Psoas muscle (tissue), 8 donors: Measurements from ENCODE around the gene MBNL2. TPM values are rescaled to one million over a fixed set of nuclear protein-coding genes. Genes with fewer than 3 reads are reported as not detected.

Experiments used
- ATAC-seq, 4 donors: fragments of 200-7000 bp; cut with Tn5 transposase; one replicate each; pipeline ENCODE4 v1.9.1; 2020; ENCODE audit warnings: moderate library complexity in 3 of 4, mild to moderate bottlenecking in 2 of 4
- DNase-seq, 2 donors: peaks; one replicate each; pipeline ENCODE4 v3.0.0-alpha.2; 2020
- H3K27ac ChIP-seq: fragments of 200-600 bp; one replicate; pipeline ENCODE4 v1.8.0; 2022
- H3K27me3 ChIP-seq, 3 donors: fragments of 200-600 bp in 1 of 3; one replicate each; pipeline versions ENCODE4 v1.6.1 to v1.8.0; 2013 to 2022; ENCODE audit warnings: low read length in 2 of 3, mild to moderate bottlenecking in 2 of 3, moderate library complexity in 1 of 3; ENCODE audit not compliant: insufficient read depth in 3 of 3
- H3K36me3 ChIP-seq, 2 donors: fragments of 200-600 bp in 1 of 2; one replicate each; pipeline versions ENCODE4 v1.6.1 to v1.8.0; 2013 to 2022; ENCODE audit warnings: low read depth in 1 of 2, mild to moderate bottlenecking in 1 of 2, moderate library complexity in 1 of 2; ENCODE audit not compliant: insufficient read depth in 1 of 2
- H3K4me1 ChIP-seq: fragments of 200-600 bp; one replicate; pipeline ENCODE4 v1.8.0; 2022
- H3K4me3 ChIP-seq: fragments of 200-600 bp; one replicate; pipeline ENCODE4 v1.8.0; 2022; ENCODE audit warnings: mild to moderate bottlenecking
- H3K9me3 ChIP-seq: fragments of 200-600 bp; one replicate; pipeline ENCODE4 v1.8.0; 2022
- WGBS, 3 donors: extraction: QIAGEN DNeasy Blood & Tissue Kit; methylation state at CpG; one replicate each; pipeline versions ENCODE4 v1.1.6 to v1.1.7; 2013; 5-methylcytosine and 5-hydroxymethylcytosine counted together
- intact Hi-C, 2 donors: fragments of 100-400 bp; cut with DNase I; formaldehyde crosslinking; loops; one replicate each; pipeline versions ENCODE4 v1.11.0 to v1.14.2; 2022
- polyA plus RNA-seq, 3 donors: library from polyadenylated mRNA; stranded (reverse); fragments of 200-250 nt; gene quantifications; one replicate each; pipeline ENCODE4 v1.2.3, GENCODE V29; 2013
- total RNA-seq, 4 donors: library from RNA; stranded (reverse); fragmentation: NEBNext Ultra II Directional in 2 of 4; extraction: Animal tissue kit (Norgen Biotek cat#: 25700) in 2 of 4; gene quantifications; one replicate each; pipeline versions ENCODE4 v1.2.1 to v1.2.4, GENCODE V29; 2021 to 2023
- TF ChIP-seq, protein P1 (sequence below): fragments of 200-600 bp; IDR thresholded peaks from one replicate; pipeline ENCODE4 v1.8.0; 2022; ENCODE audit warnings: antibody characterized with exemption
- donor health status: healthy with polysubstance abuse.
- donor health status: DM: no; HTN: no; CAD: no; lungs with moderate emphysema.
- donor health status: Bipolar disorder and iron deficiency.
- donor health status: healthy.
- donor health status: DM: yes; HTN: yes; CAD: no.
- donor health status: DM: no; HTN: no; CAD: no.
- donor health status: DM: no; HTN: no; CAD: no.
- donor health status: DM: yes; HTN: yes; CAD: no.

Gene MBNL2
- total and polyA plus RNA-seq, 7 donors: 13.3 to 93.1 (median 61.9) TPM

DNA sequence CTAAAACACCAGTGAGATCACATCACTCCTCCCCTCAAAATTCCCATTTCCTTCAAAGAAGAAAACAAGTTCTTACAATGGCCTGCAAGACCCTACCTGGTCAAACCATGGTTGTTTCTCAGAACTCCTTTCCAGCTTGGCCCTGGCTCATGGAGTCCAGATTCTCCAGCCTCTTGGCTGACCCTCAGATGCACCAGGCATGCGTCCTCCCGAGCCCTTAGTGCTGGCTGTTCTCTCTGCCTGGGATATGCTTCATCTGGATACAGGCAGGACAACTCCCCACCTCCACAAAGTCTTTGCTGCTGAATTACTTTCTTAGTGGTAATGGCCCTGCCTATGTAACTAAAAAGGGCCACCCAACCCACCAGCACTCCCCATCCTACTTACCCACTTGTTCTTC, 94.3 kb downstream of the MBNL2 start:
- ATAC-seq (peak in 3 of 4 donors; percentile 43 to 53 (median 50)), DNase-seq (no peak)
- Histone ChIP-seq H3K4me1 (peaks cover 84% of the 10 kb centered on the region), H3K36me3 (no peaks in the 10 kb centered on the region), H3K27ac (peak overlapping the region; percentile 48), H3K27me3 (no peaks in the 10 kb centered on the region), H3K9me3 (no peaks in the 10 kb centered on the region), H3K4me3 (no peak overlapping the region)
- WGBS, 3 donors: 8 to 29% (median 15%) methylated on average over 2 of the region's 2 CpGs
- TF ChIP-seq, protein P1, sequence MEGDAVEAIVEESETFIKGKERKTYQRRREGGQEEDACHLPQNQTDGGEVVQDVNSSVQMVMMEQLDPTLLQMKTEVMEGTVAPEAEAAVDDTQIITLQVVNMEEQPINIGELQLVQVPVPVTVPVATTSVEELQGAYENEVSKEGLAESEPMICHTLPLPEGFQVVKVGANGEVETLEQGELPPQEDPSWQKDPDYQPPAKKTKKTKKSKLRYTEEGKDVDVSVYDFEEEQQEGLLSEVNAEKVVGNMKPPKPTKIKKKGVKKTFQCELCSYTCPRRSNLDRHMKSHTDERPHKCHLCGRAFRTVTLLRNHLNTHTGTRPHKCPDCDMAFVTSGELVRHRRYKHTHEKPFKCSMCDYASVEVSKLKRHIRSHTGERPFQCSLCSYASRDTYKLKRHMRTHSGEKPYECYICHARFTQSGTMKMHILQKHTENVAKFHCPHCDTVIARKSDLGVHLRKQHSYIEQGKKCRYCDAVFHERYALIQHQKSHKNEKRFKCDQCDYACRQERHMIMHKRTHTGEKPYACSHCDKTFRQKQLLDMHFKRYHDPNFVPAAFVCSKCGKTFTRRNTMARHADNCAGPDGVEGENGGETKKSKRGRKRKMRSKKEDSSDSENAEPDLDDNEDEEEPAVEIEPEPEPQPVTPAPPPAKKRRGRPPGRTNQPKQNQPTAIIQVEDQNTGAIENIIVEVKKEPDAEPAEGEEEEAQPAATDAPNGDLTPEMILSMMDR: no peak
- intact Hi-C loops: no loop called here

DNA sequence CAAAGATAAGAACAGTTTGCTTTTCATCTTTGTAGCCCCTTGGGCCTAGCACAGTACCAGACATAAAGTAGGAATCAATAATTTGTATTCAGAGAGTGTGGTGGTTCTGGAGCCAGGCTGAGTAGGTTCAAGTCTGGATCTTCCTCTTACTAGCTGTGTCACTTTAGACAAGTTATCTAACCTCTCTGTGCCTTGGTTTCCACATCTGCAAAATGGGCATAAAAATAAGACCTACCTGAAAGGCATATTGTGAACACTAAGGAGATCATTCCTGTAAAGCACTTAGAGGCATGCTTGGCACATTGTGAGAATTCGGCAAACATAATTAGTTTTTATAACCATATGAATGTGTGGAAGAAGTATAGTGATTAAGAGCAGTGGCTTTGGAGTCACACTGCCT, 95.8 kb downstream of the MBNL2 start:
- Histone ChIP-seq H3K36me3 (no peaks in the 10 kb centered on the region), H3K27me3 (no peaks in the 10 kb centered on the region), H3K27ac (peak overlapping the region; percentile 81), H3K4me3 (no peak overlapping the region), H3K4me1 (peaks cover 90% of the 10 kb centered on the region), H3K9me3 (no peaks in the 10 kb centered on the region)
- intact Hi-C loops: no loop called here
- 49 to 54% (median 54%) methylated on average over 1 of the region's 1 CpG for WGBS, 3 donors
- no peak for ATAC-seq
- no peak for DNase-seq
- TF ChIP-seq, protein P1: no peak

DNA sequence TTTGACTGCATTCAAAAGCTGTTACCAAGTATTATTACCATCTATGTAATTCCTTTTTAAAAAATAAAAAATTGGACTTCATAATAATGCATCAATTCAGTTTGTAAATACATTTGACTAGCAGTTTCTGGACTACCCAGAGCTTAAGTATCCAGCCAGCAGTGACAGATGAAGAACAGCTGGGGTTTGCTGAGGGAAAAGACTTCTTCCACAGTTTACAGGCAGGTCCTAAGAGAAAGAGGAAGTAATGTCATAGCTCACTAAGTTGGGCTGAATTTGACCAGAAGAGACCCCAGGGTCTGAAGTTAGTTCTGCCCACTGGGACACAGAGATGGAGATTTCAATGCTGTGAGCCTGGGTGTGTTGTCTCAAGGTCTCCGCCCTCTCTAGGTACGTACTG, 96.4 kb downstream of the MBNL2 start:
- Histone ChIP-seq H3K36me3 (no peaks in the 10 kb centered on the region), H3K27me3 (no peaks in the 10 kb centered on the region), H3K9me3 (no peaks in the 10 kb centered on the region), H3K4me1 (peaks cover 88% of the 10 kb centered on the region), H3K4me3 (peak overlapping the region; percentile 17), H3K27ac (peak overlapping the region; percentile 81)
- TF ChIP-seq, protein P1: no peak
- DNase-seq (no peak), ATAC-seq (peak in 1 of 4 donors; percentile 3)
- intact Hi-C loops: no loop called here
- 66 to 70% (median 66%) methylated on average over 2 of the region's 2 CpGs for WGBS, 3 donors

DNA sequence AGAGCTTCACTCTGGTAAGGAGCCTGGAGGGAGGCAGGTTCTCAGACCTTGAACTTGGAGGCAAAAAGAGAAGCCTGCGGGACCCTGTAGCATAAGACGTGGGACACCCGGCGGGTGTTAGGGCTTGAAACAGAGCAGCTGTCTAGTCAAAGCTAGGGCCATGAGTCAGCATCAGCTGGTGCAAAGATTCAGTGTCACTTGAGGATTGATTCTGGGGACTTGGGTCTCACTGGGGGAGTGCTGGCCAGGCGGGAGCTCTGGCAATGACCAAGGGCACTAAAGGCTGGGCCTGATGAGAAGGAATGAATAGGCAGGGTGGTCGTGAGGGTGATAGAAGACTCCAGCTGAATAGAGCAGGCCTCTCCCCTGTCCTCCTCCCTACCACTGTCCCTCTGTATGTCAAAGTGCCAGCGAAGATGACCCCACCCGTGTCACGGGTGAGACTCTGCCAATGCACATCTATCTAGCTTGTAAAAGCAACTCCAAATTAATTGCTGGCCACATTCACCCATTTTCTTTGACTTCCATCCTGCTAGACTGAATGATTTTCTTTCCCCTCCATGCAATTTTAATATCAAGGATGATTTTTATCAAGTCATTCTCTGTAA, 97.1 kb downstream of the MBNL2 start:
- Histone ChIP-seq H3K9me3 (no peaks in the 10 kb centered on the region), H3K36me3 (no peaks in the 10 kb centered on the region), H3K27ac (peak overlapping the region; percentile 81), H3K27me3 (no peaks in the 10 kb centered on the region), H3K4me3 (peak overlapping the region; percentile 17), H3K4me1 (peaks cover 81% of the 10 kb centered on the region)
- TF ChIP-seq, protein P1: no peak
- intact Hi-C loops: no loop called here
- 24 to 38% (median 26%) methylated on average over 9 of the region's 9 CpGs for WGBS, 3 donors
- ATAC-seq: peak; percentile 79 to 87 (median 84)
- DNase-seq: peak; percentile 50 to 56

DNA sequence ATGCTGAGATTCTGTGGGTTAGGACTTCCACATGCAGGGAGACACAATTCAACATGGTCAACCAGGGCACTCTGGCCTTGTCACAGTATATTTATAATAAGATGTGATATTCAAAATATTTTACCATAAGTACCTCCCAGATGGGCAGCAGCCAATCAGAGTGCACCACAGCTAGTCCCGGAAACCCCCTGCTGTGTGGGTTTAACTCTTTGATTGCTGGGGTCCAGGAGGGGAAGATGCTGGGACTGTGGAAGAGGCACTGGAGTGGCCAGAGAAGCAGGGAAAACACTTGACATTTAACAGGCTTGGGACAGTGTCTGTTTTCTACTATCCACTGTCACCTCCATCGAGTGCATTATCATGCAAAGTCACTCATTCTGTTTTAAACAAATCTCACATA, 99.0 kb downstream of the MBNL2 start:
- TF ChIP-seq, protein P1: no peak
- H3K36me3 ChIP-seq: no peaks in the 10 kb centered on the region
- intact Hi-C loops: no loop called here
- ATAC-seq: peak in 1 of 4 donors; percentile 5
- peaks cover 74% of the 10 kb centered on the region for H3K4me1 ChIP-seq
- no peaks in the 10 kb centered on the region for H3K9me3 ChIP-seq
- no peak overlapping the region for H3K4me3 ChIP-seq
- 12 to 29% (median 18%) methylated on average over 2 of the region's 2 CpGs for WGBS, 3 donors
- DNase-seq: no peak
- peak overlapping the region; percentile 81 for H3K27ac ChIP-seq
- H3K27me3 ChIP-seq: no peaks in the 10 kb centered on the region
